Measurements from ENCODE around the gene PNPLA7. TPM values are rescaled to one million over a fixed set of nuclear protein-coding genes. Genes with fewer than 3 reads are reported as not detected.
"Not testable (repeated sequence)": the region's sequence is repeated elsewhere in the genome, so short reads cannot be mapped to it uniquely, and the experiment has no call there.

PNPLA7 gene
- total RNA-seq, 1 experiment from 2014 or later: 1.8 TPM

GRCh38 chr9:137452006-137452760 is 98.0 kb downstream of the PNPLA7 start (continued):
- TF ChIP-seq EGR1 (IDR thresholded peaks at IDR 0.05; ENCODE audit: low read depth) (no peak), MAX (IDR thresholded peaks at IDR 0.05) (no peak), YY1 (IDR thresholded peaks at IDR 0.05; ENCODE audit: extremely low read depth, insufficient replicate concordance, low read depth, low read length) (no peak)

- H3K79me2 ChIP-seq (ENCODE audit: insufficient read depth, low read length): peaks cover 23% of the 10 kb centered on the region; the same call in 1 of the 2 replicates
- H2AFZ ChIP-seq (ENCODE audit: low read depth, low read length, poor library complexity, severe bottlenecking); DNase-seq (ENCODE audit: low read depth, low spot score); H3K27me3 ChIP-seq (ENCODE audit: insufficient read depth, low read length); BruUV-seq (replicated peaks); H4K20me1 ChIP-seq (ENCODE audit: insufficient read depth); intact Hi-C loops (cut with micrococcal nuclease); H3K9me3 ChIP-seq (ENCODE audit: control insufficient read depth in 1 of 2, insufficient read depth in 1 of 2, low read depth in 1 of 2, low read length in 2 of 2); CTCF ChIA-PET; H3K4me3 ChIP-seq (replicated peaks in 1 of 2; ENCODE audit: low read depth in 1 of 2, low read length in 2 of 2); POLR2A ChIA-PET; H3K27ac ChIP-seq (ENCODE audit: low read depth, low read length); RAD21 ChIA-PET (ENCODE audit: low non-redundant PET in 1 of 2, low total read pairs in 2 of 2, uncharacterized antibody in 2 of 2, unreplicated experiment in 2 of 2); ATAC-seq; H3K9ac ChIP-seq (ENCODE audit: low read length); H3K4me2 ChIP-seq (ENCODE audit: low read length); H3K9me2 ChIP-seq (ENCODE audit: insufficient read depth): not testable (repeated sequence)
- peak; percentile 66 for TF ChIP-seq TCF7L2 (IDR thresholded peaks at IDR 0.05; ENCODE audit: borderline replicate concordance, extremely low read depth, insufficient read depth, insufficient read length)
- H3K36me3 ChIP-seq (ENCODE audit: control insufficient read depth in 1 of 2, insufficient read depth in 2 of 2, low read length in 2 of 2): peaks cover 10 to 41% of the 10 kb centered on the region in 2 experiments; a peak in 3 of 4 replicates
- H3K4me1 ChIP-seq (ENCODE audit: control insufficient read depth in 1 of 2, insufficient read depth in 2 of 2, low read length in 2 of 2): peaks cover 9 to 30% of the 10 kb centered on the region in 2 experiments
These were observed 98.8 kb downstream of the PNPLA7 start for GRCh38 chr9:137451264-137452005.
